Renal cortex interstitium (tissue), 11 donors: ENCODE results near the gene PAPPA. TPM values are rescaled to one million over a fixed set of nuclear protein-coding genes. Genes with fewer than 3 reads are reported as not detected.

Source experiments
- DNase-seq, 11 donors: peaks; one replicate each; pipeline ENCODE4 v3.0.0-alpha.2; 2013; ENCODE audit warnings: low read depth in 9 of 11, low spot score in 4 of 11; ENCODE audit errors: extremely low read depth in 1 of 11
- polyA plus RNA-seq, 3 donors: library from polyadenylated mRNA; unstranded; fragments of 120-200 nt; gene quantifications; one replicate each; pipeline ENCODE4 v1.2.1, GENCODE V29; 2013; ENCODE audit not compliant: insufficient read length in 3 of 3

The PAPPA gene
- polyA plus RNA-seq, 3 donors: 2.9 to 14.8 (median 6.5) TPM

DNA sequence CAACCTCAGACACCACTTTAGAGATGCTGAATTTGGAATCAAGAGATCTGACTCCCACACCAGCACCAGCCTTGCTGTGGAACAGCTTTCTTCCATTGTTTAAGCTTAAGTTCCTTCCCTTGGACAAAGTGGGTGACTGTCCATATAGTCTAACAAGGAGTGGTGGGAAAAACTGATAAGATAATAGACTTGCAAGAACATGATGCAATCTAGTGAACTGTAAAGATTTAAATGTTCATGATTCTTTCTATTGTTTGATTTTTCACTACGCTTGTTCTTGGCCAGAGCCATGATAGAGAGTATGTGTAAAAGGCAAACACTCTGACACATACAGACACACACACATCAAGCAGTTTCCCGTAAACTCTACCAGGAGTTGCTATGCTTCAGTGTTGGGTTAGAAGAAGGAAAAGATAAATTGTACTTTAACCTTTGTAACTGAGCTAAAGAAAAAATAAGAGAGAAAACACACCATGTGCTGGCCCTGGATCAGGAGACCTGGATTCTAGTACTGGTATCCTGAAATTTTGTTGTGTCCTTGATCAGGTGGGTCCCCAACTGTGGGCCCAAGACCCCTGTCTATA lies 94.3 kb downstream of the PAPPA start:
- DNase-seq: no peak

DNA sequence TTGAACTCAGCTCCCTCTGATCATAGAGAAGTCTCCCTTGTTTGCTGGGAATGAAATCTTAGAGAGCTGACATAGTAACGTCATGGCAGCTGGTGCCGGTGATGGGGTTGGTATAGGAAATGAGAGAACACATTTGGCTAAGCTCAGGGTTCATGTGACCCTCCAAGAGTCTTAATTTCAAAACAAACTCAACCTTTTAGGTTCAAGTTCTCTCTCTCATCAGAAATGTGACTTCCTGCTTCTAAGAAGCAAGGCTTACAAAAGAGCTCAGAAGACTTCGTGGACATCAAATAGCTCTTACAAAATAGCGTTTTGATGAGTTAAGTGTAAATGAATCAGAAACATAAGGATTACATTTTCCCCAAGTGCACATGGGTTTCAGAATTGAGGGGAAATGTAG lies 97.3 kb downstream of the PAPPA start:
- DNase-seq: no peak

DNA sequence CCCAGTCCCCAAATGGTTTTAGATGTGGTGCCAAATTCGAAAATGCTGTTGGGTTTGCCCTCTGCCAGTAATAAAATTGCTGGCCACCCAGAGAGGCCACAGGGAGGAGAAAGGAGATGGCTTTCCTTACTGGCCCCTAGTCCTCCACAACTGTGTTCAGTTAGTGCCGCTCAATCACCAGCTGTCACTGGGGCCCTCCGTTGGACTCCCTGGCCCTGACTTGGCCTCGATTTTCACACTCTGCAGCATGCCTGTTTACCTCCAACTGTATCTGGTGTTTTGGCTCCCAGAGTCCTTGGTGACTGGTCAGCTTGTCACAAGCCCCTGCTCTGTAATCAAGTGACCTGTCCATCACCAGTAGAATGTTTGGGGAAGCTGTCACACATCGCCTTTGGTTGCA lies 97.8 kb downstream of the PAPPA start:
- no peak for DNase-seq

GRCh38 chr9:116260531-116260930 lies 106.9 kb downstream of the PAPPA start:
- no peak for DNase-seq

DNA sequence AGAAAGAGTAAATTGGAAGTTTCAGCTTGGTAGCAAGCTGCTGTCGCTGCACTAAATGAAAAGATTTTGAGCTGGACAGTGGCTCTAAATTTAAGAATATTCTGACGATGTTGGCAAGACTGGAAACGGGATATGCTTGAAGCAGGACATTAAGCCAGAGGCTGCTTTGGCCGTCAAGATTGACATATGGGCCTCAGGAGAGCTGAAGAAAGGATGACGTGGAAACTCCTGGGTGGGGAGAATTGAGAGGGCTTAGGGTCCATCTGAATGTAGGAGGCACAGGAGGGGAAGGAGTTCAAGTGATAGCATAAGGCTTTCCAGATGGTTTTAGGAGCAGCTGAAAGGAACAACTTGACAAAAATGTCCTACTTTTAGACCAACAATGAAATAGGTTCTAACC lies 108.9 kb downstream of the PAPPA start:
- peak in 1 of 11 donors; percentile 26 for DNase-seq

DNA sequence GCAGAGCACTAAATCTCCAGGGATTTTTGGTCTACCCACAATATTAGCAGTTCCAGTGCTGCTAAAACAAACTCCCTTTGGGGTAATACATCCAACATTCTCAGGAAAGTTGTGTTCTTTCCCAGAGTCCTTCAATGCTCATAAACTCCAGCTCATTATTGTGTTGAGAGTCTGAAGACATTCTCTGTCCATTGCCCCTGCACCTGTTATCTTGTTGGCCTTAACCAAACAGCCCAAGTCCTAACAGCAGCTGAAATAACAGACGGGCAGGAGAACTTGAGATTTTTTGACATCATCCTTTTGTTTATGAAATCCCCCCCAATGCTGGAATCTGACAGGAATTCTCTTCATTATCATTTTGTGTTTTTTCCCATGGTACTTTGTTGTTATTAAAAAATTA lies 110.8 kb downstream of the PAPPA start:
- no peak for DNase-seq

- no peak for DNase-seq
Observed at GRCh38 chr9:116267021-116267420, 113.4 kb downstream of the PAPPA start.

DNA sequence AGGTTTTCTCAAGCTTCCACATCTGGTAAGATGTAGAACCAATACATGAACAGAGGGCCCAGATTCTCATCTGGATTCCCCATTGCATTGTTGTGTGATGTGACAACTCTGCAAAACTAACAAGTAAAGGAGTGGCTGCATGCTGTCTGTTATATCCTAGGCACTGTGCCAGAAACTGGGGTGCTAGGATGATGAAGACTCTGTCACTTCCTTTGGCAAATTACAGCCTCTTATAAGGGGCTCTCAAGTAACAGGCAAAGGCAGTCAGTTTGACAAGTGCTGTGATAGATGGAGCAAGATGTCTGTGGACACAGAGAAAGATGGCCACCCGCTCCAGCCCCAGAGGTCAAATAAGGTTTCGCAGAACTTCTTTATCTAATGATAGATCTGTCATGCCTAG lies 115.7 kb downstream of the PAPPA start:
- DNase-seq: no peak

DNA sequence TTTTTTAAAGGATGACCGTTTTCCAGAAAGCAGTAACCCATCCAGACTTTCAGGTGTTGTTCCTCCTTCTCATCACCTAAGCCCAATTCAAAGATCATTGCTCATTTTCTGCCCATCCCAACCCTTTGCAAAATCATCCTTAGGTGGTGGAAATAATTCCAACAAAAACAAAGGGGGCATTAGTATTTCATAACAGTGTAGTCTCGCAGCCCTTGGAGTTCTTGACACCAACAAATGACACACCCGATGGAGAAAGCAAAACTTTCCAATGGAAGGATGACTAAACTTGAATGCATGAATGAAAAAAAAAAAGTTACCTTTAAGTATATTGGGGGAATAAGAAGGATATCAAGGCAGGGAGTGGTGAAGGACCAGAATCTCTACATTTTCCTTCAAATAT lies 117.0 kb downstream of the PAPPA start:
- DNase-seq: no peak

DNA sequence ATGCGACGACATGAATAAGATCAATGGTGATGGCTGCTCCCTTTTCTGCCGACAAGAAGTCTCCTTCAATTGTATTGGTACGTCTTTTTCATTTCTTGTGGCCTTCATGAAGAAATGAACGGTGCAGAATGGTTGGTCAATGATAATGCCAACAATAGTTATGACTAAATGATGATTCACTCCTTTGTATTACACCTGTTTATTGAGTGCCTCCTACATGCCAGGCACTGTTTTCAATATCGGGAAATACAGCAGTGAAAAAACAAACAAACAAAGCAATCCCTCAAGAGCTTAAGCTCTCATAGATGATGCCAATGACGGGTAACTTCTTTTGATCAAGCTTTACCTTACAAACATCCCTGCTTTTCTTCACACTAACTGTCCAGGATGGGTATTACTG lies 117.7 kb downstream of the PAPPA start:
- DNase-seq: no peak

DNA sequence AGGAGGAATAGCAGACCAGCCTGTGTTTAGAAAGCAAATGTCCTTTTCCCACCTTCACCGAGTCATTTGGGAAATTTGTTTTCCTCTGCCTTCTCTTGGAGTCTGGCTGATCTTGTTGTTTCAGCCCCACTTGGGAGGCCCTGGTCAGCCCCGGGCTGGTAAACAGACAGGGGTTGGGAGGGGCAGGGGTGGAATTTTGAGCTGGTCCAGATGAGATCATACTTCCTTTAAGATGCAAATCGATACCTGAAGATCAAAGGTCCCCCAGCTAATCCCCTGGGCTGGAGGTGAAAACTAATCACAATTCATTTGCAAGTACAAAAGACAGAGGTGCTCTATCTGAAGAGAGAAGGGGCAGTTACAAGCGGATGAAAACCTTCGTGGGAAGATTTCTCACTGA lies 118.4 kb downstream of the PAPPA start:
- DNase-seq: no peak

DNA sequence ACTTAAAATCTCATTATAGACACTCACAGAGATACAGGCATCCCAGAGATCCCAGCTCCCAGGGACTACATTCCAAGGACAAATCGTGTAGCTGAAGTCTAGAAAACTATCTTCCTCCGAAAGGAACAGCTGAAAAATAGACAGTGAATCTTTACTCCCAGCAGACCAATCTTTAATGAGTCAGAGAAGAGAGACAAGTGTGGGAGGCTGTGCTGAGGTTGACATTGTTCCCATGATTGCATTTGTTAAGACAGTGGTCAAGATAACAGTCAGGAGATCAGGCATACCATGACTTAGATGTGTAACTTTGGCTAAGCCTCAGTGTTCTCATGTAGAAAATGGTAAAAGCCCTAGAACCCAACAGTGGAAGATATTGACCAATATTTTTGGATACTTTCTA lies 120.7 kb downstream of the PAPPA start:
- DNase-seq: no peak

- no peak for DNase-seq
Observed at GRCh38 chr9:116275418-116276195, 122.0 kb downstream of the PAPPA start.

GRCh38 chr9:116276196-116276493 lies 122.6 kb downstream of the PAPPA start:
- DNase-seq: no peak

DNA sequence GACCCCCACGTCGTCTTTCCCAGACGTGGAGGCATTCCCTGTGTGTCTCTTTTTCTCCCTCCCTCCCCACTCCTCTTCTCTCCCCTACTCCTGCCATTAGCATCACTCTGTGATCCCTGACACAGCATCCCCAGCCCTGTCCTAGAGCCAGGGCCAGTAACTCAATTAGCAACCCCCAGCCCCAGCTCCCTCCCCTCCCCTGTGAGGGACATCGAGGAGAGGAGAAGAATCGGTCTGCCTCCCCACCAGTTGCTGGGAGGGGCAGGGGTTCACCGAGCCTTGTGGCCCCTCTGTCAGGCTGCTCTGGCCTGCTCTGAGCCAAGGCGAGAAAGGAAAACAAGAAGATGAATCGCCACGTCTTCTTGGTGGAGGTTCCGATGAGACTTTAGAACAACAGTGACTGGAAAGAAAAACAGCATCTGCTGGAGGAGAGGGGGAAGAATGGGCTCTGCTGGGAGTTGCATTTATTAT lies 123.1 kb downstream of the PAPPA start:
- DNase-seq: peak in 1 of 11 donors; percentile 23

- no peak for DNase-seq
Observed at GRCh38 chr9:116278326-116278725, 124.7 kb downstream of the PAPPA start.

DNA sequence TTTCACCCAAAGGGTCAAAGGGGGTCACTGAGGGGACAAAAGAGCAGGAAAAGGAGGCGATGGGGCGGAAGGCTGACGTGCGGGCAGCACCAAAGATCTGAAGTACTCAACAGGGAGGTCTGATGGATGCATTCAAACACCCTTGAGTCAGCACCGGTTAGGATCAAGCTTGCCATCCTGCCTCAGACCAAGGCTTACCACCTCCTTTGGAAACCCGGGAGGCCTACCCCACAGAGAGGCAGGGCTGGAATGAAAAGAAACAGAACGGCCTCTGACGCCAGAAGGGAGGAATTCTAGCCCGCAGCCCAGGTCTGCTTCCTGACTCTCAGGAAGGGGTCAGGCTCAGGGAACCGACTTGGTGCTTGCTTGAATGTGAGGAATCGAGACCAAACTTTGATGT lies 125.6 kb downstream of the PAPPA start:
- DNase-seq: no peak

DNA sequence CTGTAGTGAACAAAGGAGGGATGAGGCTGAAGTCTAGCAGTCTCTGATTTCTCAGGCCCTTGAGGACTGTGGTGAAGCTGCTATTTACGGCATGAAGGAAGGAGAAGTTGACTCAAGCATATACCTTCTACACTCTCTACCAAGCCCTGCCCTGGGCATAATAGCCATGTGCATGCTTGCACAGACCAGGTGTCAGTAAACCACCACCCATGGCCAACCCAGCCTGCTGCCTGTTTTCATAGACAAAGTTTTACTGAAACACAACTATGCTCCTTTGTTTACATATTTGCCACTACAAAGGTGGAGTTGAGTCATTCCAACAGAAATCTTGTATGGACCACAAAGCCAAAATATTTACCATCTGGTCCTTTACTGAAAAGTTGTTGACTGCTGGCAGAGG lies 126.9 kb downstream of the PAPPA start:
- no peak for DNase-seq

- DNase-seq: no peak
Observed at GRCh38 chr9:116282597-116282996, 129.0 kb downstream of the PAPPA start.

DNA sequence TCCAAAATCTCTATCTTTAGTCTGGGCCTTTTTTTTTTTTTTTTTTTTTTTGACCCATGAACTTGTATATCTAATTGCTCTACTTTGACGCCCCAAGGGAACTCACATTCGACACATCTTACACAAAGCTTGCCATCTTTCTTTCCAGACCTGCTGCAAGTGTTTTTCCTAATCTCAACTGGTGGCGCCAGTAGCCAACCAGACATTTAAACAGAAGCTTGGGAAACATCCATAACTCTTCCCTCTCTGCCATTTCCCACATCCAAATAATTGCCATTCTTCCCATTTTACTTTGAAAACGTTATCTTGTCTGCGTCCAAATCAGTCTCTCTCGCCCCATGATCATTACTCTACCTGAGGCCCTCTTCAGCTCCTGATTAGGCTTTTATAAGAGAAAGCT lies 130.9 kb downstream of the PAPPA start:
- DNase-seq: no peak

- no peak for DNase-seq
Observed at GRCh38 chr9:116285320-116285719, 131.7 kb downstream of the PAPPA start.
